ENCODE results near the gene ATP23.

Gene ATP23

GRCh38 chr12:57929092-57929830 is 12.1 kb upstream of the ATP23 start:
- H3K27me3 ChIP-seq (ENCODE audit: control insufficient read depth, insufficient read depth, low read length): no peaks in the 10 kb centered on the region
- H3K36me3 ChIP-seq (ENCODE audit: control insufficient read depth, insufficient read depth, low read length): no peaks in the 10 kb centered on the region
- no peak overlapping the region for H3K27ac ChIP-seq
- H3K4me3 ChIP-seq (ENCODE audit: low read depth, low read length): no peak overlapping the region
- H2AFZ ChIP-seq: no peak overlapping the region
- TF ChIP-seq, protein P1, sequence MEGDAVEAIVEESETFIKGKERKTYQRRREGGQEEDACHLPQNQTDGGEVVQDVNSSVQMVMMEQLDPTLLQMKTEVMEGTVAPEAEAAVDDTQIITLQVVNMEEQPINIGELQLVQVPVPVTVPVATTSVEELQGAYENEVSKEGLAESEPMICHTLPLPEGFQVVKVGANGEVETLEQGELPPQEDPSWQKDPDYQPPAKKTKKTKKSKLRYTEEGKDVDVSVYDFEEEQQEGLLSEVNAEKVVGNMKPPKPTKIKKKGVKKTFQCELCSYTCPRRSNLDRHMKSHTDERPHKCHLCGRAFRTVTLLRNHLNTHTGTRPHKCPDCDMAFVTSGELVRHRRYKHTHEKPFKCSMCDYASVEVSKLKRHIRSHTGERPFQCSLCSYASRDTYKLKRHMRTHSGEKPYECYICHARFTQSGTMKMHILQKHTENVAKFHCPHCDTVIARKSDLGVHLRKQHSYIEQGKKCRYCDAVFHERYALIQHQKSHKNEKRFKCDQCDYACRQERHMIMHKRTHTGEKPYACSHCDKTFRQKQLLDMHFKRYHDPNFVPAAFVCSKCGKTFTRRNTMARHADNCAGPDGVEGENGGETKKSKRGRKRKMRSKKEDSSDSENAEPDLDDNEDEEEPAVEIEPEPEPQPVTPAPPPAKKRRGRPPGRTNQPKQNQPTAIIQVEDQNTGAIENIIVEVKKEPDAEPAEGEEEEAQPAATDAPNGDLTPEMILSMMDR (IDR thresholded peaks at IDR 0.05): no peak
- H3K4me1 ChIP-seq: no peaks in the 10 kb centered on the region
- H3K79me2 ChIP-seq: no peaks in the 10 kb centered on the region
- no peaks in the 10 kb centered on the region for H3K9me3 ChIP-seq (ENCODE audit: control insufficient read depth, low read length)
- H3K4me2 ChIP-seq (ENCODE audit: low read length): no peak overlapping the region
- no peak overlapping the region for H3K9ac ChIP-seq

- no peak overlapping the region for H3K4me2 ChIP-seq (ENCODE audit: low read length)
- peaks cover 2% of the 10 kb centered on the region for H3K36me3 ChIP-seq (ENCODE audit: control insufficient read depth, insufficient read depth, low read length)
- H3K9ac ChIP-seq: no peak overlapping the region
- no peak overlapping the region for H2AFZ ChIP-seq
- no peak overlapping the region for H3K4me3 ChIP-seq (ENCODE audit: low read depth, low read length)
- H3K9me3 ChIP-seq (ENCODE audit: control insufficient read depth, low read length): no peaks in the 10 kb centered on the region
- TF ChIP-seq, protein P1 (IDR thresholded peaks at IDR 0.05): no peak
- H3K79me2 ChIP-seq: no peaks in the 10 kb centered on the region
- peaks cover 5% of the 10 kb centered on the region for H3K4me1 ChIP-seq
- H3K27me3 ChIP-seq (ENCODE audit: control insufficient read depth, insufficient read depth, low read length): no peaks in the 10 kb centered on the region
- no peak overlapping the region for H3K27ac ChIP-seq
Observed at GRCh38 chr12:57934819-57935218, 6.5 kb upstream of the ATP23 start.

- peaks cover 2% of the 10 kb centered on the region for H3K36me3 ChIP-seq (ENCODE audit: control insufficient read depth, insufficient read depth, low read length)
- peak overlapping the region; percentile 22 for H3K27ac ChIP-seq
- TF ChIP-seq, protein P1 (IDR thresholded peaks at IDR 0.05): no peak
- no peaks in the 10 kb centered on the region for H3K9me3 ChIP-seq (ENCODE audit: control insufficient read depth, low read length)
- no peak overlapping the region for H3K9ac ChIP-seq
- H3K4me1 ChIP-seq: peaks cover 5% of the 10 kb centered on the region
- no peaks in the 10 kb centered on the region for H3K27me3 ChIP-seq (ENCODE audit: control insufficient read depth, insufficient read depth, low read length)
- H3K4me3 ChIP-seq (ENCODE audit: low read depth, low read length): peak overlapping the region; percentile 94
- peak overlapping the region; percentile 77 for H3K4me2 ChIP-seq (ENCODE audit: low read length)
- no peaks in the 10 kb centered on the region for H3K79me2 ChIP-seq
- H2AFZ ChIP-seq: peak overlapping the region; percentile 36
Observed at GRCh38 chr12:57935331-57935730, 6.0 kb upstream of the ATP23 start.

DNA sequence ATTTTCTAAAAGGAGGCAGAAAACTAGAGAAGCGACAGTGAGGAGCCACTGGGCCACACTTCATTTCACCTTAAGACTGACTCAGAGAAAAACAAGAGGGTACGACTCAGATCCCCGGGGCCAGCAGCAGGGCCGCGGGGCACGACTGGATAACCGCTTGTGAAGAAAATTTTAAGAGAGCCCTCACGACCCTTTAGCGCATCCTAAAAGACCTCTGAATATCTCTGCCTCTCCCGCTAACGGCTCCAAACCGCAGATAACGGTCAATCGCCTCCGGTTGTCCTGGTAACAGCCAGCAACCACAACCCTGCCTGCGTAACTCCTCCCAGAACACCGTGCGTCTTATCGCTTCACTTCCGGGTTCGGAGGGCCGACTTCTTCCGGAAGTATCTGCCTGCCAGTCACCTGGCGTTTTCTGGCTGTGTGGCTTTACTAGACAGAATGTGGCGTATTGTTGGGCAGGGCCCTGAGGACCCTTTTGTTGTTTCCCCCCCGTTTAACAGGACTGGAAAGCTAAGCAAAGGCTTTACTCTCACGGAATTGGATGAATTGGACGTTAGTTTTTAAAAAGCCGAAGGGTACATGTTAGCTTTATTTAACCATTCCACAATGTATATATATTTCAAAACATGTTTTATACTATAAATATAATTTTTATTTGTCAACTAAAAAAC is 5.4 kb upstream of the ATP23 start:
- H3K27ac ChIP-seq: peak overlapping the region; percentile 22
- peaks cover 2% of the 10 kb centered on the region for H3K36me3 ChIP-seq (ENCODE audit: control insufficient read depth, insufficient read depth, low read length)
- no peak overlapping the region for H3K9ac ChIP-seq
- peak overlapping the region; percentile 36 for H2AFZ ChIP-seq
- H3K79me2 ChIP-seq: no peaks in the 10 kb centered on the region
- TF ChIP-seq, protein P1 (IDR thresholded peaks at IDR 0.05): no peak
- H3K4me2 ChIP-seq (ENCODE audit: low read length): peak overlapping the region; percentile 77
- H3K4me1 ChIP-seq: peaks cover 5% of the 10 kb centered on the region
- H3K27me3 ChIP-seq (ENCODE audit: control insufficient read depth, insufficient read depth, low read length): no peaks in the 10 kb centered on the region
- H3K4me3 ChIP-seq (ENCODE audit: low read depth, low read length): peak overlapping the region; percentile 94
- no peaks in the 10 kb centered on the region for H3K9me3 ChIP-seq (ENCODE audit: control insufficient read depth, low read length)
